Spleen (tissue), 11 donors: ENCODE data around the gene KRTAP21-2. TPM values are rescaled to one million over a fixed set of nuclear protein-coding genes. Genes with fewer than 3 reads are reported as not detected.
"Not testable (repeated sequence)": the region's sequence is repeated elsewhere in the genome, so short reads cannot be mapped to it uniquely, and the experiment has no call there.

ENCODE experiments used
- DNase-seq: peaks from one replicate; pipeline ENCODE4 v3.0.0-alpha.2; 2020
- H3K27ac ChIP-seq, 8 donors: fragments of 200-600 bp; sonication (generic) in 7 of 8; 1 replicate in 4 of 8; 2 replicates in 4 of 8; pipeline versions ENCODE4 v1.5.0 to v1.8.0; 2016 to 2021; ENCODE audit warnings: inconsistent platforms in 4 of 8, mild to moderate bottlenecking in 4 of 8, moderate library complexity in 1 of 8
- H3K27me3 ChIP-seq, 7 donors: fragments of 200-600 bp; sonication (generic) in 6 of 7; replicated peaks in 1 of 7; 1 replicate in 4 of 7; 2 replicates in 3 of 7; pipeline versions ENCODE4 v1.5.0 to v1.8.0; 2016 to 2021; ENCODE audit warnings: inconsistent platforms in 3 of 7, mild to moderate bottlenecking in 1 of 7
- H3K36me3 ChIP-seq, 6 donors: fragments of 200-600 bp; sonication (generic) in 5 of 6; 1 replicate in 4 of 6; 2 replicates in 2 of 6; pipeline versions ENCODE4 v1.5.0 to v1.8.0; 2016 to 2021; ENCODE audit warnings: inconsistent platforms in 2 of 6
- H3K4me1 ChIP-seq, 6 donors: fragments of 200-600 bp; sonication (generic) in 5 of 6; 1 replicate in 3 of 6; 2 replicates in 3 of 6; pipeline versions ENCODE4 v1.5.0 to v1.8.0; 2016 to 2021; ENCODE audit warnings: inconsistent platforms in 3 of 6
- H3K4me3 ChIP-seq, 8 donors: fragments of 200-600 bp; sonication (generic) in 7 of 8; 1 replicate in 4 of 8; 2 replicates in 4 of 8; pipeline versions ENCODE4 v1.5.0 to v1.8.0; 2016 to 2021; ENCODE audit warnings: inconsistent platforms in 4 of 8, mild to moderate bottlenecking in 4 of 8, moderate library complexity in 2 of 8
- H3K9me3 ChIP-seq, 8 donors: fragments of 200-600 bp; sonication (generic) in 7 of 8; 1 replicate in 4 of 8; 2 replicates in 4 of 8; pipeline versions ENCODE4 v1.5.0 to v1.8.0; 2016 to 2021; ENCODE audit warnings: inconsistent platforms in 4 of 8
- POLR2A ChIP-seq, 3 donors: fragments of 450-650 bp; IDR thresholded peaks; one replicate each; pipeline ENCODE4 v1.5.1; 2017; ENCODE audit warnings: antibody characterized with exemption in 3 of 3, mild to moderate bottlenecking in 1 of 3
- POLR2AphosphoS5 ChIP-seq, 3 donors: sonication (generic); formaldehyde crosslinking; IDR thresholded peaks; one replicate each; pipeline ENCODE4 v1.5.1; 2017; ENCODE audit warnings: antibody characterized with exemption in 3 of 3
- WGBS, 5 donors: extraction: QIAGEN DNeasy Blood & Tissue Kit in 3 of 5; methylation state at CpG; one replicate each; pipeline versions ENCODE4 v1.1.5 to v1.1.7; 2013 to 2018; 5-methylcytosine and 5-hydroxymethylcytosine counted together
- intact Hi-C: fragments of 100-400 bp; cut with DNase I; formaldehyde crosslinking; loops from one replicate; pipeline ENCODE4 v1.15.0; 2023; ENCODE audit warnings: low total_unique reads
- polyA plus RNA-seq, 3 donors: library from polyadenylated mRNA; stranded (reverse); fragments of 200-250 nt; gene quantifications; one replicate each; pipeline ENCODE4 v1.2.1, GENCODE V29; 2013
- total RNA-seq, 7 donors: library from RNA; depleted of rRNA in 3 of 7; stranded (reverse); fragments of >200 nt in 3 of 7; fragmentation: NEBNext Ultra II Directional in 4 of 7; extraction: Animal tissue kit (Norgen Biotek cat#: 25700) in 4 of 7; gene quantifications; one replicate each; pipeline versions ENCODE4 v1.1.0 to v1.2.1, GENCODE V29; 2016 to 2021
- TF ChIP-seq, protein P1 (sequence below), 11 experiments: fragments of 200-600 bp in 7 of 11; fragments of 450-650 bp in 4 of 11; sonication (generic) in 4 of 11; IDR thresholded peaks in 8 of 11; conservative IDR thresholded peaks in 3 of 11; 1 replicate in 7 of 11; 2 replicates in 4 of 11; pipeline versions ENCODE4 v1.4.0 to v1.8.0; 2016 to 2021; ENCODE audit warnings: antibody characterized with exemption in 11 of 11, inconsistent platforms in 4 of 11, mild to moderate bottlenecking in 1 of 11
- donor health status: healthy with polysubstance abuse.
- donor health status: DM: no; HTN: no; CAD: no; lungs with moderate emphysema.
- donor health status: DM: no; HTN: no; CAD: no.
- donor health status: Bipolar disorder and iron deficiency.
- donor health status: healthy.
- donor health status: DM: no; HTN: no; CAD: no.
- donor health status: DM: yes; HTN: yes; CAD: no.

Gene KRTAP21-2
- total and polyA plus RNA-seq, 10 donors, result not detected

DNA sequence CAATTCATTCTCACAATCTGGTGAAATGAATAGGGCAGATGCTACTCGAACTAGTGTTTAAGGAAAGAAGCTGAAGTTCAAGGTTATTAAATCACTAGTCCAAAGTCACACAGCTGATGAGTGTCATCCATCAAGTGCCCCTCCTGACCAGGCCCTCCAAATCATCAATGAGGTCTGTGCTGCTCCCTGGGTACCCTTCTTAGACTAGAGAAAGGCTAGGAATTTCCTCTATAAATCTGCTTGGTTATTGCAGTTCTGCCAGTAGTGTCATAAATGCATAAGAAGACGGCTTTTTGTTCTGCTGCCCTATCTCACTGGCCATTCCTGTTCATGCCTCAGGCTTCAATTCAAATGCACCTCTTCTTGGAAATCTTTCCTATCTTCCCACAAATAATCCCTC lies 13.7 kb upstream of the KRTAP21-2 start:
- DNase-seq, result no peak
- peaks cover 0 to 4% (median 0%) of the 10 kb centered on the region in 8 donors for H3K9me3 ChIP-seq
- no peaks in the 10 kb centered on the region for H3K36me3 ChIP-seq
- no peaks in the 10 kb centered on the region for H3K27me3 ChIP-seq
- no peaks in the 10 kb centered on the region for H3K4me1 ChIP-seq
- no peak overlapping the region for H3K4me3 ChIP-seq
- TF ChIP-seq POLR2A (IDR thresholded peaks at IDR 0.05) (no peak), POLR2AphosphoS5 (IDR thresholded peaks at IDR 0.05) (no peak)
- TF ChIP-seq, protein P1, sequence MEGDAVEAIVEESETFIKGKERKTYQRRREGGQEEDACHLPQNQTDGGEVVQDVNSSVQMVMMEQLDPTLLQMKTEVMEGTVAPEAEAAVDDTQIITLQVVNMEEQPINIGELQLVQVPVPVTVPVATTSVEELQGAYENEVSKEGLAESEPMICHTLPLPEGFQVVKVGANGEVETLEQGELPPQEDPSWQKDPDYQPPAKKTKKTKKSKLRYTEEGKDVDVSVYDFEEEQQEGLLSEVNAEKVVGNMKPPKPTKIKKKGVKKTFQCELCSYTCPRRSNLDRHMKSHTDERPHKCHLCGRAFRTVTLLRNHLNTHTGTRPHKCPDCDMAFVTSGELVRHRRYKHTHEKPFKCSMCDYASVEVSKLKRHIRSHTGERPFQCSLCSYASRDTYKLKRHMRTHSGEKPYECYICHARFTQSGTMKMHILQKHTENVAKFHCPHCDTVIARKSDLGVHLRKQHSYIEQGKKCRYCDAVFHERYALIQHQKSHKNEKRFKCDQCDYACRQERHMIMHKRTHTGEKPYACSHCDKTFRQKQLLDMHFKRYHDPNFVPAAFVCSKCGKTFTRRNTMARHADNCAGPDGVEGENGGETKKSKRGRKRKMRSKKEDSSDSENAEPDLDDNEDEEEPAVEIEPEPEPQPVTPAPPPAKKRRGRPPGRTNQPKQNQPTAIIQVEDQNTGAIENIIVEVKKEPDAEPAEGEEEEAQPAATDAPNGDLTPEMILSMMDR (IDR thresholded peaks at IDR 0.05 in 8 of 11, conservative IDR thresholded peaks at IDR 0.05 in 3 of 11), result no peak
- intact Hi-C loops, result no loop called here
- no peak overlapping the region for H3K27ac ChIP-seq
- WGBS, 5 donors, result 79 to 93% (median 82%) methylated on average over 2 of the region's 2 CpGs

DNA sequence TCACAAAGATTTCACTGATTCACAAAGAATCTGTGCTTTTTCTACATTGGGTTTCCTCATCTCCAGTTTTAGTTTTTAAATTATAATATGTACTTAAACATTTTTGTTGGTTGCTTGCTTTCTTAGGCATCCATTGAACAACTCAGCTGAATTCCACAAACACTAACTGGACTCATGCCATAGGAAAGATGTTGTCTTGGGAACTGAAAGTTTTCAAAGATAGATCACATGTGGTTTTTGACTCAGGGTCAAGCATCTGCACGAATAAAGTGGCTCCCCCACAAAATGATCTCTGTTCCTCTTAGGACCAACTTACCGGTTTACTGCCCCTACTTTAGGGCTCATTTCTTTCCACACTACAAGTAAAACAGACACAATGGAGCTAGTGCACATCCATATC lies 11.2 kb upstream of the KRTAP21-2 start:
- Histone ChIP-seq H3K27me3 (no peaks in the 10 kb centered on the region), H3K36me3 (no peaks in the 10 kb centered on the region), H3K4me1 (no peaks in the 10 kb centered on the region), H3K9me3 (peaks cover 0 to 4% (median 0%) of the 10 kb centered on the region in 8 donors), H3K4me3 (no peak overlapping the region), H3K27ac (no peak overlapping the region)
- intact Hi-C loops, result no loop called here
- TF ChIP-seq POLR2AphosphoS5 (IDR thresholded peaks at IDR 0.05), result no peak
- TF ChIP-seq, protein P1 (IDR thresholded peaks at IDR 0.05 in 8 of 11, conservative IDR thresholded peaks at IDR 0.05 in 3 of 11), result no peak
- DNase-seq, result no peak
- WGBS, 5 donors, result 60 to 75% (median 69%) methylated on average over 2 of the region's 2 CpGs

GRCh38 chr21:30755328-30755727 lies 8.3 kb upstream of the KRTAP21-2 start, which contains the start of gene KRTAP21-1:
Gene KRTAP21-1 (minus strand): TSS chr21:30755428. CDS start chr21:30755378, 50 bp downstream.
- H3K36me3 ChIP-seq, H3K9me3 ChIP-seq, H3K27ac ChIP-seq, DNase-seq, intact Hi-C loops, H3K4me3 ChIP-seq, H3K4me1 ChIP-seq, H3K27me3 ChIP-seq: not testable (repeated sequence)
- 71 to 98% (median 89%) methylated on average over 2 of the region's 2 CpGs for WGBS, 5 donors

DNA sequence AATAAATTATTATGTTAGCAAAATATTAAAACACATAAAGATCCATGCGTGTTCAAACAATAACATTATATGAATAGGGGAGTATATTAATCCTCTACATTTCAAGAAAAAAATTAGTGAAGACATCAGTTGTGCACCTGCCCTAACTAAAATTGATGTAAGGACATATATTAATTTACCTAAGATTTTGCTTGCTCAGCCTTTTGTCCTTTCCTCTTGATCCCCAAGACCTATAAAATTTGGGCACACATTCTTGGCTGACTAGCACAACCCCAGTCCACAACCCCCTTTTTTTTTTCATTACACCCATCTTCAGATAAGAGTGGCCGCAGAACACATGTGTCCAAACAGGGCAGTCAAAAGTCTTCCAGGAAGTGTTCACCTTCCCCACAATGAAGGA lies 6.6 kb downstream of the KRTAP21-2 start:
- WGBS, 5 donors, result 79 to 94% (median 87%) methylated on average over 2 of the region's 2 CpGs
- intact Hi-C loops, result no loop called here
- no peaks in the 10 kb centered on the region for H3K27me3 ChIP-seq

More for the DNA sequence above, 6.6 kb downstream of the KRTAP21-2 start:
- Histone ChIP-seq H3K27ac (no peak overlapping the region), H3K36me3 (no peaks in the 10 kb centered on the region), H3K4me1 (no peaks in the 10 kb centered on the region), H3K4me3 (no peak overlapping the region), H3K9me3 (peaks cover 0 to 7% (median 0%) of the 10 kb centered on the region in 8 donors)
- no peak for TF ChIP-seq POLR2AphosphoS5 (IDR thresholded peaks at IDR 0.05)
- TF ChIP-seq POLR2A (IDR thresholded peaks at IDR 0.05), result no peak
- TF ChIP-seq, protein P1 (IDR thresholded peaks at IDR 0.05 in 8 of 11, conservative IDR thresholded peaks at IDR 0.05 in 3 of 11), result no peak
- no peak for DNase-seq
